SK-N-SH treated with all-trans-retinoic acid at 6 μM for 48 hours (cell line): ENCODE results near the gene EYA4.
"Not testable (repeated sequence)": the region's sequence is repeated elsewhere in the genome, so short reads cannot be mapped to it uniquely, and the experiment has no call there.

ENCODE experiments used
- ATAC-seq: fragments of 200-7000 bp; cut with Tn5 transposase; 3 replicates; pipeline ENCODE4 v1.9.1; 2020; ENCODE audit warnings: mild to moderate bottlenecking, moderate library complexity
- ARNTL ChIP-seq: fragments of 450-650 bp; formaldehyde crosslinking; IDR thresholded peaks from 2 replicates; pipeline ENCODE4 v1.5.0; 2020; ENCODE audit warnings: low read depth, mild to moderate bottlenecking, moderate library complexity, borderline replicate concordance
- BACH2 ChIP-seq: fragments of 250-450 bp; sonication (Bioruptor Pico); IDR thresholded peaks from 2 replicates; pipeline ENCODE4 v1.9.0; 2021; ENCODE audit warnings: mild to moderate bottlenecking, borderline replicate concordance
- CREB5 ChIP-seq: fragments of 250-450 bp; sonication (Bioruptor Pico); IDR thresholded peaks from 2 replicates; pipeline ENCODE4 v1.5.1; 2020; ENCODE audit warnings: low read depth, mild to moderate bottlenecking, moderate library complexity
- CSDC2 ChIP-seq: fragments of 250-450 bp; sonication (Bioruptor Pico); IDR thresholded peaks from 2 replicates; pipeline ENCODE4 v1.5.0; 2020; ENCODE audit warnings: mild to moderate bottlenecking, moderate library complexity
- CSRNP3 ChIP-seq: fragments of 250-450 bp; sonication (Bioruptor Pico); IDR thresholded peaks from 2 replicates; pipeline ENCODE4 v1.5.1; 2021; ENCODE audit warnings: mild to moderate bottlenecking, moderate library complexity
- ESRRG ChIP-seq: fragments of 250-450 bp; sonication (Bioruptor Pico); IDR thresholded peaks from 2 replicates; pipeline ENCODE4 v1.6.1; 2021; ENCODE audit warnings: mild to moderate bottlenecking
- GLIS3 ChIP-seq: fragments of 250-450 bp; sonication (Bioruptor Pico); IDR thresholded peaks from 2 replicates; pipeline ENCODE4 v1.5.0; 2020; ENCODE audit warnings: mild to moderate bottlenecking, moderate library complexity
- OSR1 ChIP-seq: fragments of 250-450 bp; sonication (Bioruptor Pico); IDR thresholded peaks from 2 replicates; pipeline ENCODE4 v1.8.0; 2022; ENCODE audit warnings: moderate library complexity, mild to moderate bottlenecking, inconsistent platforms
- PATZ1 ChIP-seq: fragments of 250-450 bp; sonication (Bioruptor Pico); IDR thresholded peaks from 2 replicates; pipeline ENCODE4 v1.8.0; 2020; ENCODE audit warnings: mild to moderate bottlenecking, moderate library complexity, borderline replicate concordance
- PPARA ChIP-seq: fragments of 250-450 bp; sonication (Bioruptor Pico); IDR thresholded peaks from 2 replicates; pipeline ENCODE4 v1.5.0; 2020; ENCODE audit warnings: mild to moderate bottlenecking, borderline replicate concordance
- RARB ChIP-seq: fragments of 250-450 bp; sonication (Bioruptor Pico); IDR thresholded peaks from 2 replicates; pipeline ENCODE4 v1.8.0; 2021; ENCODE audit warnings: mild to moderate bottlenecking, moderate library complexity
- TCF4 ChIP-seq: fragments of 250-450 bp; sonication (Bioruptor Pico); IDR thresholded peaks from 2 replicates; pipeline ENCODE4 v1.8.0; 2021; ENCODE audit warnings: mild to moderate bottlenecking, moderate library complexity, borderline replicate concordance
- TOX ChIP-seq: fragments of 250-450 bp; sonication (Bioruptor Pico); IDR thresholded peaks from 2 replicates; pipeline ENCODE4 v1.8.0; 2021; ENCODE audit warnings: mild to moderate bottlenecking, moderate library complexity, borderline replicate concordance
- TSHZ2 ChIP-seq: fragments of 250-450 bp; sonication (Bioruptor Pico); IDR thresholded peaks from 2 replicates; pipeline ENCODE4 v1.5.0; 2020; ENCODE audit warnings: mild to moderate bottlenecking, moderate library complexity
- ZC3H10 ChIP-seq: fragments of 250-450 bp; sonication (Bioruptor Pico); IDR thresholded peaks from 2 replicates; pipeline ENCODE4 v1.5.1; 2021; ENCODE audit warnings: mild to moderate bottlenecking, moderate library complexity
- ZFP3 ChIP-seq: fragments of 250-450 bp; sonication (Bioruptor Pico); IDR thresholded peaks from 2 replicates; pipeline ENCODE4 v1.5.0; 2020; ENCODE audit warnings: mild to moderate bottlenecking, moderate library complexity
- ZFP30 ChIP-seq: fragments of 450-650 bp; formaldehyde crosslinking; IDR thresholded peaks from 2 replicates; pipeline ENCODE4 v1.5.0; 2022; ENCODE audit warnings: mild to moderate bottlenecking, moderate library complexity
- ZNF70 ChIP-seq: fragments of 450-650 bp; formaldehyde crosslinking; IDR thresholded peaks from 2 replicates; pipeline ENCODE4 v1.5.0; 2020; ENCODE audit warnings: mild to moderate bottlenecking, moderate library complexity
- ZNF8 ChIP-seq: fragments of 450-650 bp; formaldehyde crosslinking; IDR thresholded peaks from 2 replicates; pipeline ENCODE4 v1.5.0; 2020; ENCODE audit warnings: mild to moderate bottlenecking, moderate library complexity

EYA4 gene

GRCh38 chr6:133396233-133396983 lies 155.3 kb downstream of the EYA4 start:
- TF ChIP-seq RARB (CRISPR knock-in tag) (no peak), GLIS3 (CRISPR knock-in tag) (no peak), ZNF8 (no peak), ESRRG (CRISPR knock-in tag) (no peak), TSHZ2 (no peak), TOX (no peak), OSR1 (no peak), TCF4 (no peak), BACH2 (CRISPR knock-in tag) (no peak), CREB5 (CRISPR knock-in tag) (no peak), ZC3H10 (CRISPR knock-in tag) (no peak), ZNF70 (CRISPR knock-in tag) (no peak), CSRNP3 (CRISPR knock-in tag) (no peak), ARNTL (no peak), CSDC2 (no peak), PATZ1 (CRISPR knock-in tag) (no peak), PPARA (CRISPR knock-in tag) (no peak), ZFP3 (CRISPR knock-in tag) (no peak), ZFP30 (CRISPR knock-in tag) (no peak)
- TF ChIP-seq, all 23 proteins: peak for 0
- no peak for ATAC-seq

GRCh38 chr6:133396984-133397348 lies 155.8 kb downstream of the EYA4 start:
- no peak for ATAC-seq
- TF ChIP-seq PPARA (CRISPR knock-in tag), result no peak
- no peak for TF ChIP-seq GLIS3 (CRISPR knock-in tag)
- TF ChIP-seq ZNF70 (CRISPR knock-in tag), result no peak
- TF ChIP-seq OSR1, result no peak
- TF ChIP-seq ARNTL, result no peak
- no peak for TF ChIP-seq ESRRG (CRISPR knock-in tag)
- no peak for TF ChIP-seq ZFP30 (CRISPR knock-in tag)
- no peak for TF ChIP-seq PATZ1 (CRISPR knock-in tag)

GRCh38 chr6:133397601-133398000 lies 156.4 kb downstream of the EYA4 start:
- not testable (repeated sequence) for ATAC-seq

- no peak for TF ChIP-seq ZNF70 (CRISPR knock-in tag)
- ATAC-seq, result no peak
Measured at GRCh38 chr6:133399426-133399825, 158.3 kb downstream of the EYA4 start.
